Loucy (cell line): ENCODE results near the gene GET4.

ENCODE experiments used
- H2AFZ ChIP-seq: fragments of 200-600 bp; sonication (generic); 2 replicates; pipeline ENCODE4 v1.6.0; 2016; ENCODE audit warnings: antibody characterized with exemption, mild to moderate bottlenecking, low read length, moderate library complexity
- H3F3A ChIP-seq: fragments of 200-600 bp; 2 replicates; pipeline ENCODE4 v1.6.0; 2016; ENCODE audit warnings: antibody characterized with exemption, low read depth, mild to moderate bottlenecking
- H3K27me3 ChIP-seq: fragments of 200-600 bp; sonication (generic); 2 replicates; pipeline ENCODE4 v1.6.1; 2014; ENCODE audit warnings: low read length, mild to moderate bottlenecking; ENCODE audit not compliant: insufficient read depth, poor library complexity, severe bottlenecking
- H3K36me3 ChIP-seq: fragments of 200-600 bp; sonication (generic); 2 replicates; pipeline ENCODE4 v1.6.1; 2016; ENCODE audit warnings: low read length; ENCODE audit not compliant: insufficient read depth
- H3K4me1 ChIP-seq: fragments of 200-600 bp; sonication (generic); 2 replicates; pipeline ENCODE4 v1.5.1; 2014; ENCODE audit warnings: low read length, mild to moderate bottlenecking; ENCODE audit not compliant: insufficient read depth, poor library complexity, severe bottlenecking
- H3K4me2 ChIP-seq: fragments of 200-600 bp; sonication (generic); 2 replicates; pipeline ENCODE4 v1.6.0; 2014; ENCODE audit warnings: antibody characterized with exemption, low read length, low read depth, mild to moderate bottlenecking; ENCODE audit not compliant: poor library complexity, severe bottlenecking
- H3K4me3 ChIP-seq: fragments of 200-600 bp; sonication (generic); 2 replicates; pipeline ENCODE4 v1.5.1; 2014; ENCODE audit warnings: low read length, mild to moderate bottlenecking, mixed read lengths; ENCODE audit not compliant: poor library complexity, severe bottlenecking
- H3K79me2 ChIP-seq: fragments of 200-600 bp; sonication (generic); 2 replicates; pipeline ENCODE4 v1.6.1; 2014; ENCODE audit warnings: low read length; ENCODE audit not compliant: insufficient read depth
- H3K9ac ChIP-seq: fragments of 200-600 bp; sonication (generic); 2 replicates; pipeline ENCODE4 v1.6.0; 2014; ENCODE audit warnings: mild to moderate bottlenecking, low read depth, low read length, moderate library complexity; ENCODE audit not compliant: poor library complexity, severe bottlenecking
- H3K9me2 ChIP-seq: fragments of 200-600 bp; sonication (generic); replicated peaks from 2 replicates; pipeline ENCODE4 v1.6.1; 2016; ENCODE audit warnings: low read depth, low read length, mixed read lengths
- H3K9me3 ChIP-seq: fragments of 200-600 bp; sonication (generic); 2 replicates; pipeline ENCODE4 v1.6.1; 2014; ENCODE audit warnings: mild to moderate bottlenecking, antibody characterized with exemption, low read length, low read depth; ENCODE audit not compliant: insufficient read depth
- H4K20me1 ChIP-seq: fragments of 200-600 bp; sonication (generic); 2 replicates; pipeline ENCODE4 v1.6.0; 2014; ENCODE audit warnings: antibody characterized with exemption, low read length, mild to moderate bottlenecking; ENCODE audit not compliant: insufficient read depth, poor library complexity, severe bottlenecking
- EZH2phosphoT487 ChIP-seq: fragments of 200-600 bp; IDR thresholded peaks from 2 replicates; pipeline ENCODE4 v1.6.1; 2018; ENCODE audit warnings: antibody characterized with exemption, mild to moderate bottlenecking, moderate library complexity, borderline replicate concordance
- TF ChIP-seq, protein P1 (sequence below): fragments of 200-600 bp; sonication (generic); conservative IDR thresholded peaks from 2 replicates; pipeline ENCODE4 v1.5.1; 2014; ENCODE audit warnings: mild to moderate bottlenecking, antibody characterized with exemption, low read length

GET4 gene, protein sequence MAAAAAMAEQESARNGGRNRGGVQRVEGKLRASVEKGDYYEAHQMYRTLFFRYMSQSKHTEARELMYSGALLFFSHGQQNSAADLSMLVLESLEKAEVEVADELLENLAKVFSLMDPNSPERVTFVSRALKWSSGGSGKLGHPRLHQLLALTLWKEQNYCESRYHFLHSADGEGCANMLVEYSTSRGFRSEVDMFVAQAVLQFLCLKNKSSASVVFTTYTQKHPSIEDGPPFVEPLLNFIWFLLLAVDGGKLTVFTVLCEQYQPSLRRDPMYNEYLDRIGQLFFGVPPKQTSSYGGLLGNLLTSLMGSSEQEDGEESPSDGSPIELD

DNA sequence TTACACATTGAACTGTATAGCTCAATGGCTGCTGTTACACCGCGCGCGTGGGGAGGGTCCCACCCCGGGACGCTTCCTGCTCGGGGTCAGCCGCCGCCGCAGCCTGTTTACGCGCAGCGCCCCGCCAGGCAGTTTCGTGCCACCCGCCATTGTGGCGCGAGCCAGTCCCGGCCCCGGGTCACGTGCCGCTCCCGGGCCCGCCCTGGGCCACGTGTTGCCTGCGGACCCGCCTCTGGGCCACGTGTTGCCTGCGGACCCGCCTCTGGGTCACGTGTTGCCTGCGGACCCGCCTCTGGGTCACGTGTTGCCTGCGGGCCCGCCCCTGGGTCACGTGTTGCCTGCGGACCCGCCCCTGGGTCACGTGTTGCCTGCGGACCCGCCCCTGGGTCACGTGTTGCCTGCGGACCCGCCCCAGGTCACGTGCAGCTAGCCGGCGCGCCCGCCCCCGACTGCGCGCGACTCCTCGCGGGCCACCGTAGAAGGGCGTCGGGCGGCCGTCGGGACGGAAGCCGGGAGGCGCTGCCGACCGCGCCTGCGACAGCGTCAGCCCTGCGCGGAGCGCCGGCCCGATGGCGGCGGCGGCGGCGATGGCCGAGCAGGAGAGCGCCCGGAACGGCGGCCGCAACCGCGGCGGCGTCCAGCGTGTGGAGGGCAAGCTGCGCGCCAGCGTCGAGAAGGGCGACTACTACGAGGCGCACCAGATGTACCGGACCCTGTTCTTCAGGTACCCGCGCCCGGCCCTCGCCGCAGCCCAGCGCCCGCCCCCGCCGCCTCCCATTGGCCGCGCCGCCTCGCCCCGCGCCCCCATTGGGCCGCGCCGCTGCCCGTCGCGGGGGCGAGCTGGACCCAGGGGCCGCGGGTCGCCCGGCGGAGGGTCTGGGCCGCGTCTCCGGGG, at the start of gene GET4:
Gene GET4, plus strand, starts transcription at position 478 of the 895 bp plus-strand sequence. Its CDS starts 92 bp downstream, at position 570.
- H3K4me2 ChIP-seq: peak within 1 kb of the TSS; percentile 93
- H3F3A ChIP-seq: peaks cover 19% of the 10 kb centered on the region
- no peaks in the 10 kb centered on the region for H3K9me3 ChIP-seq
- H3K4me3 ChIP-seq: peak within 1 kb of the TSS; percentile 95
- H2AFZ ChIP-seq: peak within 1 kb of the TSS; percentile 76
- H3K27me3 ChIP-seq: no peaks in the 10 kb centered on the region
- peaks cover 16% of the 10 kb centered on the region; the same call in 1 of the 2 replicates for H3K36me3 ChIP-seq
- peak within 1 kb of the TSS; percentile 97 for H3K9ac ChIP-seq
- H3K4me1 ChIP-seq: peaks cover 21% of the 10 kb centered on the region
- peaks cover 44% of the 10 kb centered on the region for H3K79me2 ChIP-seq
- TF ChIP-seq EZH2phosphoT487: no peak
- TF ChIP-seq, protein P1, sequence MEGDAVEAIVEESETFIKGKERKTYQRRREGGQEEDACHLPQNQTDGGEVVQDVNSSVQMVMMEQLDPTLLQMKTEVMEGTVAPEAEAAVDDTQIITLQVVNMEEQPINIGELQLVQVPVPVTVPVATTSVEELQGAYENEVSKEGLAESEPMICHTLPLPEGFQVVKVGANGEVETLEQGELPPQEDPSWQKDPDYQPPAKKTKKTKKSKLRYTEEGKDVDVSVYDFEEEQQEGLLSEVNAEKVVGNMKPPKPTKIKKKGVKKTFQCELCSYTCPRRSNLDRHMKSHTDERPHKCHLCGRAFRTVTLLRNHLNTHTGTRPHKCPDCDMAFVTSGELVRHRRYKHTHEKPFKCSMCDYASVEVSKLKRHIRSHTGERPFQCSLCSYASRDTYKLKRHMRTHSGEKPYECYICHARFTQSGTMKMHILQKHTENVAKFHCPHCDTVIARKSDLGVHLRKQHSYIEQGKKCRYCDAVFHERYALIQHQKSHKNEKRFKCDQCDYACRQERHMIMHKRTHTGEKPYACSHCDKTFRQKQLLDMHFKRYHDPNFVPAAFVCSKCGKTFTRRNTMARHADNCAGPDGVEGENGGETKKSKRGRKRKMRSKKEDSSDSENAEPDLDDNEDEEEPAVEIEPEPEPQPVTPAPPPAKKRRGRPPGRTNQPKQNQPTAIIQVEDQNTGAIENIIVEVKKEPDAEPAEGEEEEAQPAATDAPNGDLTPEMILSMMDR: no peak
- H4K20me1 ChIP-seq: peaks cover 31% of the 10 kb centered on the region
- H3K9me2 ChIP-seq: no peaks in the 10 kb centered on the region

DNA sequence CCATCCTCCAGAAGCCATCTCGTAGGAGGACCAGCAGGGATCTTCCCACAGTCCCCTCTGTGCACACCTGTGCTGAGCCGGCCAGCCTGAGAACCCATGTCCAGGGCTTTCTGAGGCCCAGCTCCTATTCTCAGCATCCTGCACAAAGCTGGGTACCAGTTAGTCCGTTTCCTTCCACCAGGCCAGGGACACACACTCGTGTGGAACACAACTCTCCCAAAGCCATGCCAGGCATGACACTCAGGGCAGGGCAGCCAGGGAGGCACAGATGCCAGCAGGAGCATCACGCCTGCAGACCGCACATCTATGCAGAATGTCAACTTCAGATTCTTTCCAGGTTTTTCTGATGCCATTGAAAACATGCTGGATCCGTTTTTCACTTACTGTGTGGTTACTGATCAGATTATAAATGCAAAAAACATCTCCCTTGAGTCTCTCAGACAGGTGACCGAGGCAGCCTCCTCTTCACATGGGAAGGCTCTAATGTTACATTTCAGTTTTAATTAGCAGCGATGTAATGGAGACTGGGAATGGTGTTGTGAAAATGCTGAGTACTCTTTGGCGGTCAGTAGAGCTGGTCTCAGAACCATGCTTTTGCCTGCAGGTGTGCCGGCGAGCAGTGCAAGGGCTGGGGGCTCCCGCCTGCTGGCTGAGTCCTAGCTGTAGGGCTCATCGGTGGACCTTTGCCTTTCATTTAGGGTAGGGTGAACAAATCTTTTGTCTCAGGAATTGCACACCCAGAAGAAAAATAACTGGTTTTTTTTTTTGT, 47.4 kb upstream of the GET4 start:
- Histone ChIP-seq H3K4me2 (no peak overlapping the region), H3K4me3 (no peak overlapping the region)

DNA sequence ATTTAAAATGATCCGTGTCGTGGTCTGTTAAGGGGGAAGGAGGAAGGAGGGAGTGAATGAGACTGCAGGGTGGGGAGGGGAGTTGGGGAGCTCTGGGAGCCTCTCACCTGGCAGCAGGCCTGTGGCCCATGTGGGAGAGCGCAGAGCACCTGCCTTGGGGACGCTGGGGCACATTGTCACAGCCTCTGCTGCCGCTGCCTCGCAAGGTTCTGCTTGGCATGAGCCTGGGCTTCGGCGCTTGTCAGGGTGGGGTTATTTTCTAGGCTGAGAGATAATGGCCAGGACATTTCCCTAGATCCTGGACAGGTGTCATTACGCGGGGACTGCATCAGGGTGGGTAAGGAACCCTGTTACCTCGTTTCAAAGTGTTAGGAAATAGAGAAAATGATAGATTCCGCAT, 46.3 kb upstream of the GET4 start:
- TF ChIP-seq EZH2phosphoT487: no peak
- TF ChIP-seq, protein P1: no peak
- H3F3A ChIP-seq: peaks cover 3% of the 10 kb centered on the region; the same call in 1 of the 2 replicates
- H4K20me1 ChIP-seq: peaks cover 26% of the 10 kb centered on the region
- H3K27me3 ChIP-seq: no peaks in the 10 kb centered on the region
- no peak overlapping the region for H3K4me2 ChIP-seq
- H3K9me2 ChIP-seq: no peaks in the 10 kb centered on the region
- peaks cover 9% of the 10 kb centered on the region; the same call in 1 of the 2 replicates for H3K36me3 ChIP-seq
- H3K9me3 ChIP-seq: no peaks in the 10 kb centered on the region
- H3K4me1 ChIP-seq: peaks cover 18% of the 10 kb centered on the region
- H3K9ac ChIP-seq: no peak overlapping the region
- no peak overlapping the region for H3K4me3 ChIP-seq
- H3K79me2 ChIP-seq: peaks cover 81% of the 10 kb centered on the region
- H2AFZ ChIP-seq: no peak overlapping the region

More for the DNA sequence above, 47.4 kb upstream of the GET4 start:
- H3K27me3 ChIP-seq: no peaks in the 10 kb centered on the region
- peaks cover 23% of the 10 kb centered on the region for H3K4me1 ChIP-seq
- no peaks in the 10 kb centered on the region for H3K9me2 ChIP-seq
- H3K9ac ChIP-seq: no peak overlapping the region
- H3K79me2 ChIP-seq: peaks cover 80% of the 10 kb centered on the region
- TF ChIP-seq EZH2phosphoT487: no peak
- TF ChIP-seq, protein P1: no peak
- peaks cover 9% of the 10 kb centered on the region; the same call in 1 of the 2 replicates for H3K36me3 ChIP-seq
- H4K20me1 ChIP-seq: peaks cover 26% of the 10 kb centered on the region
- H3F3A ChIP-seq: peaks cover 3% of the 10 kb centered on the region; the same call in 1 of the 2 replicates
- H3K9me3 ChIP-seq: no peaks in the 10 kb centered on the region
- no peak overlapping the region for H2AFZ ChIP-seq
